NB4 (cell line): Measurements from ENCODE around the gene EDNRA.

ENCODE experiments used
- MYC ChIP-seq: IDR thresholded peaks from 2 replicates; pipeline ENCODE4 v1.6.1; 2011; ENCODE audit warnings: low read depth, low read length
- POLR2A ChIP-seq: IDR thresholded peaks from 2 replicates; pipeline ENCODE4 v1.6.1; 2011; ENCODE audit warnings: mild to moderate bottlenecking; ENCODE audit not compliant: insufficient read length; ENCODE audit errors: extremely low read depth
- TF ChIP-seq, protein P1 (sequence below): IDR thresholded peaks from one replicate; pipeline ENCODE4 v1.5.1; 2012; ENCODE audit warnings: low read depth, low read length

DNA sequence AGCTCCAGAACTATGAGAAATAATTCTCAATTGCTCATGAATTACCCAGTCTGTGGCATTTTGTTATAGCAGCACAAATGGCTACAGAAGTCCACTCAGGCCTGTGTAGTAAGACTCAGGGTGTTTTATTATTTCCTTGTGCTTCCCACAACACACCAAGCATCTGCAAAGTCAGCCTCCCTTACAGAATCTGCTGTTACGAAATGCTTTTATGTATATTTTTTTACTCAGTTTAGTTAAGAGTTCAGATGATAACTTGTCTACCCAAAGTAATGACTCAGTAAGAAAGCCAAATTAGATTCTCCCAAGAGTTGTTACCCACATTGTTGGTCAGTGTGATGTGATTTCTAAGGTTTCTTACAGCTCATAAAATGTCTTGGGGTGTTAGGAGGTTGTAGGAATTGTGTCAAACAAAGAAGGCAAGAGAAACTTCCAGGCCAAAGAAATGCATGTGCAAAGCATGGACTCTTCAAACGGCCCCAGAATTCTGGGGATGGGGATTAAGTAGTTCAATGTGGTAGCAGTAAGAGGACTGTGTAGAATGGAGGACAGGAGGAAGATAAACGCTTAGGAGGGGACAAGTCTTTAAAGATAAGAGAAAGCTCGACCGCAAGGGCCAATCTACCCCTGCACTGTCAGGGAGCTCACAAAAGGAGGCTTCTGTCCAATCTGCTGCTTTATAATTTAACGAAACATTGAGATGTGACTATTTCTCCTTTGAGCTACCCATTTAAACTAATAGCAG, 100.9 kb downstream of the EDNRA start:
- TF ChIP-seq POLR2A: no peak
- TF ChIP-seq, protein P1, sequence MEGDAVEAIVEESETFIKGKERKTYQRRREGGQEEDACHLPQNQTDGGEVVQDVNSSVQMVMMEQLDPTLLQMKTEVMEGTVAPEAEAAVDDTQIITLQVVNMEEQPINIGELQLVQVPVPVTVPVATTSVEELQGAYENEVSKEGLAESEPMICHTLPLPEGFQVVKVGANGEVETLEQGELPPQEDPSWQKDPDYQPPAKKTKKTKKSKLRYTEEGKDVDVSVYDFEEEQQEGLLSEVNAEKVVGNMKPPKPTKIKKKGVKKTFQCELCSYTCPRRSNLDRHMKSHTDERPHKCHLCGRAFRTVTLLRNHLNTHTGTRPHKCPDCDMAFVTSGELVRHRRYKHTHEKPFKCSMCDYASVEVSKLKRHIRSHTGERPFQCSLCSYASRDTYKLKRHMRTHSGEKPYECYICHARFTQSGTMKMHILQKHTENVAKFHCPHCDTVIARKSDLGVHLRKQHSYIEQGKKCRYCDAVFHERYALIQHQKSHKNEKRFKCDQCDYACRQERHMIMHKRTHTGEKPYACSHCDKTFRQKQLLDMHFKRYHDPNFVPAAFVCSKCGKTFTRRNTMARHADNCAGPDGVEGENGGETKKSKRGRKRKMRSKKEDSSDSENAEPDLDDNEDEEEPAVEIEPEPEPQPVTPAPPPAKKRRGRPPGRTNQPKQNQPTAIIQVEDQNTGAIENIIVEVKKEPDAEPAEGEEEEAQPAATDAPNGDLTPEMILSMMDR: no peak
- TF ChIP-seq MYC: no peak
